ENCODE measurements around the gene RTEL1.

- no peak for TF ChIP-seq CTCF (IDR thresholded peaks at IDR 0.05; ENCODE audit: poor library complexity)
- TF ChIP-seq EZH2 (IDR thresholded peaks at IDR 0.05; ENCODE audit: borderline replicate concordance): no peak
These were observed 6.2 kb downstream of the RTEL1 start for GRCh38 chr20:63664143-63664851.
